Myocyte (in vitro differentiated cells): Measurements from ENCODE around the gene FKBP8. TPM values are rescaled to one million over a fixed set of nuclear protein-coding genes. Genes with fewer than 3 reads are reported as not detected.
A peak's percentile ranks its signal among the peaks of the same experiment; 100 is the strongest.

Experiments
- DNase-seq: peaks from one replicate; pipeline ENCODE4 v3.0.0-alpha.2; 2012; ENCODE audit warnings: low read depth
- polyA plus RNA-seq: library from polyadenylated mRNA; unstranded; fragments of >200 nt; gene quantifications from one replicate; pipeline ENCODE4 v1.2.1, GENCODE V29; 2012; ENCODE audit warnings: missing spikeins
- total RNA-seq: library from RNA; depleted of rRNA; stranded (reverse); fragments of >200 nt; gene quantifications from 2 replicates; pipeline ENCODE4 v1.2.3, GENCODE V29; 2014

FKBP8 gene
- 295 and 304 TPM in 2 replicates for total RNA-seq
- polyA plus RNA-seq: 317 TPM

- DNase-seq: peak; percentile 87
These were observed at the start of gene FKBP8 for GRCh38 chr19:18542941-18543813. Gene FKBP8, minus strand, starts transcription at chr19:18543573. Its CDS starts 1,603 bp downstream, at chr19:18541970.

GRCh38 chr19:18592732-18593131 is 49.4 kb upstream of the FKBP8 start:
- DNase-seq: peak; percentile 18

GRCh38 chr19:18591735-18592385 is 48.5 kb upstream of the FKBP8 start:
- DNase-seq: no peak

- peak; percentile 13 for DNase-seq
These were observed 47.2 kb upstream of the FKBP8 start for GRCh38 chr19:18590273-18591272.

GRCh38 chr19:18589380-18590272 is 46.3 kb upstream of the FKBP8 start:
- peak; percentile 50 for DNase-seq

- peak; percentile 84 for DNase-seq
These were observed 45.4 kb upstream of the FKBP8 start, which contains the start of gene REX1BD for GRCh38 chr19:18588611-18589379. Gene REX1BD, plus strand, starts transcription at chr19:18588798. Its CDS starts 4 bp downstream, at chr19:18588802.

- DNase-seq: no peak
These were observed 44.7 kb upstream of the FKBP8 start for GRCh38 chr19:18587962-18588610.

- DNase-seq: no peak
These were observed 44.2 kb upstream of the FKBP8 start for GRCh38 chr19:18587561-18587960.

- DNase-seq: no peak
These were observed 42.9 kb upstream of the FKBP8 start for GRCh38 chr19:18586306-18586705.

GRCh38 chr19:18580311-18580710 is 36.9 kb upstream of the FKBP8 start:
- DNase-seq: no peak

- no peak for DNase-seq
These were observed 34.1 kb upstream of the FKBP8 start for GRCh38 chr19:18577365-18577914.

GRCh38 chr19:18576383-18576782 is 33.0 kb upstream of the FKBP8 start:
- DNase-seq: no peak

GRCh38 chr19:18574691-18575291 is 31.4 kb upstream of the FKBP8 start:
- DNase-seq: no peak

- DNase-seq: peak; percentile 97
These were observed 28.4 kb upstream of the FKBP8 start, which contains the start of gene UBA52 for GRCh38 chr19:18571564-18572344. Gene UBA52, plus strand, starts transcription at chr19:18571857. Its CDS starts 1,444 bp downstream, at chr19:18573301.

GRCh38 chr19:18568367-18568766 is 25.0 kb upstream of the FKBP8 start:
- no peak for DNase-seq

GRCh38 chr19:18566953-18567352 is 23.6 kb upstream of the FKBP8 start:
- DNase-seq: no peak

- DNase-seq: no peak
These were observed 18.7 kb upstream of the FKBP8 start for GRCh38 chr19:18562086-18562485.
